Calu3 (cell line): Measurements from ENCODE around the gene UBTD2. TPM values are rescaled to one million over a fixed set of nuclear protein-coding genes. Genes with fewer than 3 reads are reported as not detected.
A peak's percentile ranks its signal among the peaks of the same experiment; 100 is the strongest.

Experiments
- BruUV-seq: library from RNA; stranded (reverse); fragments of 400-500 nt; replicated peaks from 2 replicates; lab custom pipeline; 2021; lab: Mats Ljungman, UMichigan
- CTCF ChIA-PET: fragments of 300-600 bp; sonication (Branson Sonifier 250); formaldehyde crosslinking; loops from one replicate; lab custom pipeline; 2022; ENCODE audit warnings: antibody characterized with exemption; lab: Charles Lee
- DNase-seq: peaks from one replicate; pipeline ENCODE4 v3.0.0; 2022
- H3K27ac Mint-ChIP-seq: one replicate; pipeline ENCODE4 v1.8.0; 2022; ENCODE audit warnings: mixed read lengths; ENCODE audit not compliant: unreplicated experiment
- H3K27me3 Mint-ChIP-seq: one replicate; pipeline ENCODE4 v1.8.0; 2022; ENCODE audit warnings: mixed read lengths; ENCODE audit not compliant: unreplicated experiment
- H3K36me3 Mint-ChIP-seq: one replicate; pipeline ENCODE4 v1.8.0; 2022; ENCODE audit warnings: mild to moderate bottlenecking, moderate library complexity, mixed read lengths; ENCODE audit not compliant: insufficient read depth, unreplicated experiment
- H3K4me1 Mint-ChIP-seq: one replicate; pipeline ENCODE4 v1.8.0; 2022; ENCODE audit warnings: mild to moderate bottlenecking, low read depth, mixed read lengths; ENCODE audit not compliant: unreplicated experiment
- H3K4me3 Mint-ChIP-seq: one replicate; pipeline ENCODE4 v1.8.0; 2022; ENCODE audit warnings: mild to moderate bottlenecking, low read depth, moderate library complexity, mixed read lengths; ENCODE audit not compliant: unreplicated experiment
- H3K9me3 Mint-ChIP-seq: one replicate; pipeline ENCODE4 v1.8.0; 2022; ENCODE audit warnings: low read depth, mixed read lengths; ENCODE audit not compliant: unreplicated experiment
- CTCF ChIP-seq: fragments of 200-600 bp; IDR thresholded peaks from one replicate; pipeline ENCODE4 v1.8.0; 2022; ENCODE audit warnings: antibody characterized with exemption; ENCODE audit not compliant: unreplicated experiment
- intact Hi-C: fragments of 100-400 bp; cut with micrococcal nuclease; formaldehyde crosslinking; loops from one replicate; pipeline ENCODE4 v1.10.0; 2022; ENCODE audit not compliant: unreplicated experiment
- total RNA-seq: library from RNA; stranded (reverse); gene quantifications from 2 replicates; pipeline ENCODE4 v1.2.3, GENCODE V29; 2022

UBTD2 gene
- total RNA-seq, 1 experiment from 2014 or later = 21.1 TPM

- DNase-seq = no peak
- Mint-ChIP-seq H3K9me3 (no peaks in the 10 kb centered on the region), H3K27me3 (no peaks in the 10 kb centered on the region), H3K4me3 (no peak overlapping the region), H3K36me3 (no peaks in the 10 kb centered on the region), H3K27ac (peak overlapping the region; percentile 23), H3K4me1 (peaks cover 8% of the 10 kb centered on the region)
- TF ChIP-seq CTCF = no peak
- CTCF ChIA-PET = interaction anchor here (0.5 to 2.1 kb wide), 5 partner anchors 10 to 114 kb away, joined by 4 to 9 read pairs (median 5); partner anchors contain the start of gene UBTD2
- no TSS peak for BruUV-seq
- intact Hi-C loops = no loop called here
These were observed 20.2 kb upstream of the UBTD2 start for GRCh38 chr5:172303572-172304335.

- intact Hi-C loops = no loop called here
- Mint-ChIP-seq H3K27ac (no peak overlapping the region), H3K36me3 (no peaks in the 10 kb centered on the region), H3K4me1 (peaks cover 8% of the 10 kb centered on the region), H3K27me3 (no peaks in the 10 kb centered on the region), H3K9me3 (no peaks in the 10 kb centered on the region), H3K4me3 (no peak overlapping the region)
- DNase-seq = peak; percentile 22
- no peak for TF ChIP-seq CTCF
- CTCF ChIA-PET = interaction anchor here (0.5 to 2.1 kb wide), 5 partner anchors 10 to 114 kb away, joined by 3 to 9 read pairs (median 5); partner anchors contain the start of gene UBTD2
- no TSS peak for BruUV-seq
These were observed 19.6 kb upstream of the UBTD2 start for GRCh38 chr5:172303162-172303561.

- Mint-ChIP-seq H3K4me1 (peaks cover 8% of the 10 kb centered on the region), H3K36me3 (no peaks in the 10 kb centered on the region), H3K4me3 (no peak overlapping the region), H3K27me3 (no peaks in the 10 kb centered on the region), H3K9me3 (no peaks in the 10 kb centered on the region), H3K27ac (no peak overlapping the region)
- intact Hi-C loops = no loop called here
- BruUV-seq = no TSS peak
- TF ChIP-seq CTCF = no peak
- DNase-seq = no peak
- CTCF ChIA-PET = interaction anchor here (2.1 kb wide), 1 partner anchor 19 kb away, joined by 9 read pairs; the partner anchor contains the start of gene UBTD2
These were observed 18.6 kb upstream of the UBTD2 start for GRCh38 chr5:172302047-172302710.

- no TSS peak for BruUV-seq
- no peak for TF ChIP-seq CTCF
- Mint-ChIP-seq H3K27me3 (no peaks in the 10 kb centered on the region), H3K4me3 (no peak overlapping the region), H3K36me3 (no peaks in the 10 kb centered on the region), H3K4me1 (peaks cover 8% of the 10 kb centered on the region), H3K27ac (no peak overlapping the region), H3K9me3 (no peaks in the 10 kb centered on the region)
- DNase-seq = no peak
- CTCF ChIA-PET = interaction anchor here (0.6 kb wide), 1 partner anchor 121 kb away, joined by 4 read pairs; no protein-coding TSS in a partner anchor
- intact Hi-C loops = no loop called here
These were observed 16.4 kb upstream of the UBTD2 start for GRCh38 chr5:172299916-172300439.
